ENCODE results near the gene FKBP10. TPM values are rescaled to one million over a fixed set of nuclear protein-coding genes. Genes with fewer than 3 reads are reported as not detected.

Gene FKBP10
- total RNA-seq, 1 experiment from 2014 or later = 0.92 TPM

- CTCF ChIA-PET = interaction anchor here (0.8 to 1.8 kb wide), 7 partner anchors 8 to 55 kb away, joined by 3 to 7 read pairs (median 4); no protein-coding TSS in a partner anchor
- intact Hi-C loops (cut with micrococcal nuclease; ENCODE audit: unreplicated experiment) = no loop called here
- TSS peak; percentile 95 for BruUV-seq (replicated peaks)
- peak overlapping the region; percentile 87 for H3K27ac Mint-ChIP-seq (ENCODE audit: unreplicated experiment)
- TF ChIP-seq, protein P1, sequence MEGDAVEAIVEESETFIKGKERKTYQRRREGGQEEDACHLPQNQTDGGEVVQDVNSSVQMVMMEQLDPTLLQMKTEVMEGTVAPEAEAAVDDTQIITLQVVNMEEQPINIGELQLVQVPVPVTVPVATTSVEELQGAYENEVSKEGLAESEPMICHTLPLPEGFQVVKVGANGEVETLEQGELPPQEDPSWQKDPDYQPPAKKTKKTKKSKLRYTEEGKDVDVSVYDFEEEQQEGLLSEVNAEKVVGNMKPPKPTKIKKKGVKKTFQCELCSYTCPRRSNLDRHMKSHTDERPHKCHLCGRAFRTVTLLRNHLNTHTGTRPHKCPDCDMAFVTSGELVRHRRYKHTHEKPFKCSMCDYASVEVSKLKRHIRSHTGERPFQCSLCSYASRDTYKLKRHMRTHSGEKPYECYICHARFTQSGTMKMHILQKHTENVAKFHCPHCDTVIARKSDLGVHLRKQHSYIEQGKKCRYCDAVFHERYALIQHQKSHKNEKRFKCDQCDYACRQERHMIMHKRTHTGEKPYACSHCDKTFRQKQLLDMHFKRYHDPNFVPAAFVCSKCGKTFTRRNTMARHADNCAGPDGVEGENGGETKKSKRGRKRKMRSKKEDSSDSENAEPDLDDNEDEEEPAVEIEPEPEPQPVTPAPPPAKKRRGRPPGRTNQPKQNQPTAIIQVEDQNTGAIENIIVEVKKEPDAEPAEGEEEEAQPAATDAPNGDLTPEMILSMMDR (IDR thresholded peaks at IDR 0.05; ENCODE audit: unreplicated experiment) = no peak
- peaks cover 50% of the 10 kb centered on the region for H3K4me1 Mint-ChIP-seq (ENCODE audit: low read depth, unreplicated experiment)
- peak overlapping the region; percentile 55 for H3K4me3 Mint-ChIP-seq (ENCODE audit: low read depth, unreplicated experiment)
- H3K36me3 Mint-ChIP-seq (ENCODE audit: insufficient read depth, unreplicated experiment) = peaks cover 29% of the 10 kb centered on the region
- DNase-seq = peak; percentile 97
- H3K27me3 Mint-ChIP-seq (ENCODE audit: unreplicated experiment) = no peaks in the 10 kb centered on the region
- no peaks in the 10 kb centered on the region for H3K9me3 Mint-ChIP-seq (ENCODE audit: low read depth, unreplicated experiment)
Measured at GRCh38 chr17:41792845-41793783, 19.7 kb upstream of the FKBP10 start.

DNA sequence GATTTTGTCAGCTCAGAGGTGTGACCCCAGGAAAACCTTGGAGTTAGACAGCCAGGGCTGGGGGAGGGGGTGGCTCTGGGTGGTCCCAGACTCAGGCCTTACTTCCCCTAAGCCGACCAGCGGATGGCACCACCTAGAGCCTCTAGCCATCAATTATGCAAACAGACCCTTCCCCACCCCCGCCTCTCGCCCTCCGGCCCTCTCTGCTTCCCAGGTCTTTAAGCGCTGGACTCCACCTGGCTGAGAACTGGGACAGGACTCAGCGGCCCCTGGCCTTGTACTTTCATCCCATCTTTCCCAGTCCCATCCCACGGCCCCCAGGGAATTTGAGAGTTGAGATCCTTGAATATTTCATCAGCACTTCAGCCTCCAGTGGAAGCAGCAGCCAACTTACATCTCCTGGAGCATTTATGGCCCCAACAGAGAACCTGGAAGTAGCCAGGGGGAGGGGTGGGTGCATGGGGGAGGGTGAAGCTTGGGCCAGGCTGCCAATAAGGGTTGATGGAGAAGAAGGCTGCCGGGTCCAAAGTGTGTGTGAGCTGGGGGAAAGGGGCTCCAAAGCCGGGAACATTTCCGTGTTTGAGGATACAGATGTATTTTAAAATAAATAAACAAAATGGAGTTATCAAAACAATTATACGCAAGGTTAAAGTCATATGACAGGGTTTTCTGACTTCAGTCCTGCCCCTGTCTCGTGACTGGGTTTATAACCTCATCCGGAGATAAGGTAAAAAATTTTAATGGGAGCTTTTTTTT, 18.8 kb upstream of the FKBP10 start:
- peak overlapping the region; percentile 55 for H3K4me3 Mint-ChIP-seq (ENCODE audit: low read depth, unreplicated experiment)
- no TSS peak for BruUV-seq (replicated peaks)

GRCh38 chr17:41794540-41794975, 18.2 kb upstream of the FKBP10 start:
- Mint-ChIP-seq H3K27me3 (ENCODE audit: unreplicated experiment) (no peaks in the 10 kb centered on the region), H3K9me3 (ENCODE audit: low read depth, unreplicated experiment) (no peaks in the 10 kb centered on the region), H3K36me3 (ENCODE audit: insufficient read depth, unreplicated experiment) (peaks cover 26% of the 10 kb centered on the region), H3K27ac (ENCODE audit: unreplicated experiment) (no peak overlapping the region), H3K4me1 (ENCODE audit: low read depth, unreplicated experiment) (peaks cover 54% of the 10 kb centered on the region), H3K4me3 (ENCODE audit: low read depth, unreplicated experiment) (no peak overlapping the region)
- TF ChIP-seq, protein P1 (IDR thresholded peaks at IDR 0.05; ENCODE audit: unreplicated experiment) = no peak
- CTCF ChIA-PET = interaction anchor here (0.6 to 1.0 kb wide), 5 partner anchors 9 to 62 kb away, joined by 3 to 6 read pairs (median 4); partner anchors contain the start of genes JUP and P3H4
- intact Hi-C loops (cut with micrococcal nuclease; ENCODE audit: unreplicated experiment) = no loop called here
- DNase-seq = no peak
- BruUV-seq (replicated peaks) = no TSS peak

More for the DNA sequence above, 18.8 kb upstream of the FKBP10 start:
- CTCF ChIA-PET = interaction anchor here (0.6 to 1.8 kb wide), 6 partner anchors 8 to 61 kb away, joined by 3 to 7 read pairs (median 5); partner anchors contain the start of genes JUP and P3H4
- intact Hi-C loops (cut with micrococcal nuclease; ENCODE audit: unreplicated experiment) = no loop called here
- Mint-ChIP-seq H3K36me3 (ENCODE audit: insufficient read depth, unreplicated experiment) (peaks cover 26% of the 10 kb centered on the region), H3K27me3 (ENCODE audit: unreplicated experiment) (no peaks in the 10 kb centered on the region), H3K4me1 (ENCODE audit: low read depth, unreplicated experiment) (peaks cover 49% of the 10 kb centered on the region), H3K27ac (ENCODE audit: unreplicated experiment) (peak overlapping the region; percentile 87), H3K9me3 (ENCODE audit: low read depth, unreplicated experiment) (no peaks in the 10 kb centered on the region)
- TF ChIP-seq, protein P1 (IDR thresholded peaks at IDR 0.05; ENCODE audit: unreplicated experiment) = no peak
- no peak for DNase-seq

DNA sequence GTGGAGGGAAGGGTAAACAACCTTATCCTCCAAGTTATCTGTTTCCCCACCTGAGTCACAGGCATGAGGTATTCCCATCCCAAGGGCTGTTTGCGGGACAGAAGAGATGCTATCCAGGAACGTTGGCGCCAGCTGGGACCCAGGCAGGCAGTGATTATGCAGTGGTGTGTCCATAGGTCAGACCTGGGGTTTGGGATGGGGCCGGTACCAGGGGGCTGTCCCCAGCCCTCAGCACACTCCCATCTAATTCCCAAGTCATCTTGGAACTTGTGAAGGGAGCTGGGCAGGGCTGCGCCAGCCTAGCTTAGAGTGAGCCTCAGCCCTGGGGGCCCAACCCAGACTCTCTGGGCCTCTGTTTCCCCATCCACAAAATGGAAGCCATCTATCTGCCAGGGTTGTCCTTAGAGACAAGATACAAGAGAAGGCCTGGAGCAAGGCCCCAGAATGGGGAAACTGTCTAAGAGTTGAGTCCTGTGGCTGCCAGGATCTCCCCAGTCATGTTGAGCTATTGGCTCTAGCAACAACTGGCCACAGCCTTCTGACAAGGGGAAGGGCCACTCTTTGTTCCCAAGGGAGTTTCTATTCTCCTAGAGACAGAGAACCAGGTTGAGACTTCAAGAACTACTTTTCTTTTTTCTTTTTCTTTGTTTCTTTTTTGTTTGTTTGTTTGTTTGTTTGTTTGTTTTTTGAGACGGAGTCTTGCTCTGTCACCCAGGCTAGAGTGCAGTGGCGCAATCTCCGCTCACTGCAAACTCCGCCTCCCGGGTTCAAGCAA, 16.5 kb upstream of the FKBP10 start:
- TF ChIP-seq, protein P1 (IDR thresholded peaks at IDR 0.05; ENCODE audit: unreplicated experiment) = no peak
- no TSS peak for BruUV-seq (replicated peaks)
- intact Hi-C loops (cut with micrococcal nuclease; ENCODE audit: unreplicated experiment) = no loop called here
- CTCF ChIA-PET = interaction anchor here (0.6 to 8.3 kb wide), 2 partner anchors 11 to 734 kb away, joined by 3 to 141 read pairs; partner anchors contain the start of gene JUP
- no peak for DNase-seq
- Mint-ChIP-seq H3K27ac (ENCODE audit: unreplicated experiment) (no peak overlapping the region), H3K27me3 (ENCODE audit: unreplicated experiment) (no peaks in the 10 kb centered on the region), H3K36me3 (ENCODE audit: insufficient read depth, unreplicated experiment) (peaks cover 35% of the 10 kb centered on the region), H3K4me1 (ENCODE audit: low read depth, unreplicated experiment) (peaks cover 71% of the 10 kb centered on the region), H3K9me3 (ENCODE audit: low read depth, unreplicated experiment) (no peaks in the 10 kb centered on the region), H3K4me3 (ENCODE audit: low read depth, unreplicated experiment) (no peak overlapping the region)
